HG03432 (cell line): ENCODE results near the gene ZSWIM8.
"Not testable (repeated sequence)": the region's sequence is repeated elsewhere in the genome, so short reads cannot be mapped to it uniquely, and the experiment has no call there.

ENCODE experiments used
- ATAC-seq: cut with Tn5 transposase; IDR thresholded peaks from one replicate; pipeline ENCODE4 v1.9.1; 2021; ENCODE audit warnings: mild to moderate bottlenecking, moderate library complexity; ENCODE audit not compliant: unreplicated experiment

The ZSWIM8 gene

GRCh38 chr10:73814276-73814895 lies 29.0 kb downstream of the ZSWIM8 start:
- ATAC-seq, result no peak

DNA sequence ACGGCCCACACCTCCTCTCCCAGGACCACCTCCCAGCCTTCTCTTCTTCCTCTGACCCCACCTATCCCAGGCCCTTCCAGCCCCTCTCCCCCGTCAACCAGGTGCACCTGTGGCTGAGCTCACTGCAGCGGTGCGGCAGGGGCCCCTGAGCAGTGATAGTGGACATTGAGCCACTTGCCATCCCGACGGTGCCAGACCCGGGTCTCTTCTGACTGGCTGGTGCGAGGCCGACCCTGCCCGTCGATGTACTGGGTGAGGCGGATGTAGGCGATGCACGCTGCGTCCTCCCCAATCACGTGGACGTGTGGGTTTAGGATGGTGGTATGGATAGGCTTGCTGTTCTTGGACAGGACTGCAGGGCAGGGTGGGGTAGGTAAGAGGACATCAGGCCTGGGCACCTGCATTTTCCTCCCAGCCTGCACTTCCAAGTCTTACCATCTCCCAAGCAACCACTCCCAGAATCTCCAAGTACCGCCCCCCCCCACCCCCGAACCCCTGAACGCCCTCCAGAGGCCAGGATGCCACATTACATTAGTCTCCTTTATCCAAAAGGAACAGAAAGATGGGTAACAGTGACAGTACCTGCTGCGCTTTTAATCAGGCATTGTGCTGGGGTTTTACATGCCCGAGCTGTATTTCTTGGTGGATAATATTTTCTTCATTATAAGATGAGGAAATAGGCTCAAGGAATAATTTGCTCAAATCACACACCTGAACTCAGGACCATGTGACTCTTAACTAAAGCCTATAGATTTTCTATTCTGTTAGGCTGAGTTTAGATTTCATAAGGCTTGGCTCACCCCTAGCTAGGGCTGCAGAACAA lies 29.7 kb downstream of the ZSWIM8 start:
- no peak for ATAC-seq

- no peak for ATAC-seq
Observed at GRCh38 chr10:73815719-73816030, 30.3 kb downstream of the ZSWIM8 start.

DNA sequence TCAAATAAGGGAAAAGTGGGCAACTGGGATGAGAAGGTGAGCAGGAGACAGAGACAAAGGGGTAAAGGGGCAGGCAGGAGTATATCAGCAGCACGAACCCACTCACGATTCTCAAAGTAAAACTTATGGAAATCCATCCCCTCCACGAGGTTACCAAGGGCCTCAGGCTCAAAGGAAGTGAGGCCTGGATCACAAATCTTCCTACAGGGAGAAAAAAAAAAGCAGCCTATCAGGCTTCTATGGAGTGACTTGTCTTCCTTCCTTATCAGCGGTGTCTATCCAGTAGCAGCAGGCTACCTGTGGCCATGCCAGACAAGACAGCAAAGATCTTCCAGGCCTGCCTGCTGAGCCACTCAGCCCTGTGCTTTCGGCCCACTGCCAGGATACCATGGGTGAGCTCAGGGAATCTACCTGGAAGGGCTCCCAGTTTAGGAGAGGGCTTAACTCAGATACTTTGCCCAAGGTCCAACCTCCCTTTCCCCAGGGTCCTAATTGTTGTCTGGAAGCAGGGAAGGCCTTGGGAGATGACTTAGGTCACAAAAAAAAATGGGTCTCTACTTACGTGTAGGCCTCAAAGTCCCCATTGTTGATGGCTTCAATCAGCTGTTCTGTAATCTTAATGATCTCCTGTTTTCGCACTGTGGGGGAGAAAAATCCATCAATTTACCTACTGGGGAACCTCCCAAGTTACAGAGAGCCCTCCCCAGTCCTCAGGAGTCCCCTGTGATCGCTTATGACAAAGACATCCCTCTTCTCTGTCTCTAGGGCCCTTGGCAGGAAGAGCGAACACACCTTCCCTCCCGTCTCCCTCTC lies 31.7 kb downstream of the ZSWIM8 start:
- no peak for ATAC-seq

DNA sequence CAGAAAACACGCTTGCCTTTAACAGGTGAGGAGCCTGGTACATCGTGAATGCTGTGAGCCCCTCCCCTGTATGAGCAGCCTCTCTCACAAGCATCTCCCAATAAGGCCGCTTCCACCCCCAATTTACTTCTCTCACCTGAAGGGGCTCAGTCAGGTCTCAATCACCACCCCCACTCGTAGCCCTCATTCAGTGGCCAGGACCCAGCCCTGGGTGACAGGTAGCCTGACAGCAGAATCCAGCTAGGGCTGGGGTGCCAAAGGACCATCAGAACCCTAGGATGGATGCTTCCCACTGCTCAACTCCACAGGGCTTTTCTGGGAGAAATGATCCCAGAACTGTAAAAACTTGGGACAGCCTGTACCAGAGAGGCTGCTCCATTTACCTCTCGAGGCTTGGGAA lies 32.4 kb downstream of the ZSWIM8 start:
- no peak for ATAC-seq

DNA sequence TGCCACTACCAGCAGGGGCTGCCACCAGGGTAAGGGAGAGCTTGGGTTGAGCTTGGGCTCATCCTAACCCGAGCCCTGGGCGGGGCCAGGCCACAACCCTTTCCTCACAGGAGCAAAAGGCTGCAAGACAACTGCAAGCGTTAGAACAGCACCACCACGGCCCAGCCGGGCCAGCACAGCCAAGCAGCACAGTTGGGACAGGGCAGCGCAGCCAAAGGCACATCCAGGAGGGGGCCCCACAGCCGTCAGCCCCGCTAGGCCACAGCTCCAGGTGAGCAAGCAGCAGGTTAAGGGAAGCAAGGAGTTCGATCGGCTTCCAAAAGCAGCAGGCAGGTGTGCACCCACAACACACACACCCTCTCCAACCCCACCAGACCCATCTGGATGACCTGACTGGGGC lies 33.0 kb downstream of the ZSWIM8 start:
- no peak for ATAC-seq

- no peak for ATAC-seq
Observed at GRCh38 chr10:73819081-73819480, 33.7 kb downstream of the ZSWIM8 start.

- ATAC-seq, result no peak
Observed at GRCh38 chr10:73819513-73820093, 34.2 kb downstream of the ZSWIM8 start.

DNA sequence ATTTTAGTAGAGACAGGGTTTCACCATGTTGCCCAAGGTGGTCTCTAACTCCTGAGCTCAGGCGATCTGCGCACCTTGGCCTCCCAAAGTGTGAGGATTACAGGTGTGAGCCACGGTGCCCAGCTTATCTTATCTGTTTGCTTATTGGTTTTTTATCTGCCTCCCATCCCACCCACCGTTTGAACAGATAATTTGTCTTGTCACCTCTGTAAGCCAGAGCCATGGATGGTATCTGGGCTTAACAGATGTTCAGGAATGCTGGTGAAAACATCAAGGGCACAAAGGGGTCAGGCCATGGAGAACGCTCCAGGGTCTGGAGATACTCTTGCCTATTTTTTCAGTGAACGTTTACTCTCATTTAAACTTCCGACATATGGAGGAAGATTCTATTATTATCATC lies 38.0 kb downstream of the ZSWIM8 start:
- ATAC-seq, result no peak

DNA sequence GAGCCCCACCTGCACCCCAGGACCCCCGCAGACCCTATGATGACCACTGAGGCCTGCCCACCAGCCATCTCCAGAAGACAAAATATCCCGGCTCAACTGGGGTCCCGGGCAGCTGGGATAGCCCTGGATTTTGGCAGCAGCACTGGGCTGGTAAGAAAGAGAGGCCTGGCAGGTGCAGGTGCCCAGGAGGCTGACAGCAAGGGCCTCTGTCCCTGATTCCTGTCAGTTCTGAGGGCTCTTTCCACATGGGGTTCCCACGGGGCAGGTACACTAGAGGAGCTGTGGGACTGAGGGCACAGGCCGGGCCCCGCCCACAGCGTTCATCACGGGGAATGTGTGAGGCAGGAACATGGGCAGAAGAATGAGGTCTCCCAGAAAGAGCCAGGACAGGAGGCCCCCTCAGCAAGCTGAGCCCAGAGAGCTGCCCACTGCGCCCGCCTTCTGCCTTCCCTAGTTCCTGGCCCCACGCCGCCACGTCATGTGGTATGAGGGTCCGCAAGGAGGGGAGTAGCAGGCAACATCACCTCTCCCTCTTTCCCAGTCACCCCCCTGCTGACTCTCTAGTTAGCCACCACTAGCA lies 38.8 kb downstream of the ZSWIM8 start:
- no peak for ATAC-seq

DNA sequence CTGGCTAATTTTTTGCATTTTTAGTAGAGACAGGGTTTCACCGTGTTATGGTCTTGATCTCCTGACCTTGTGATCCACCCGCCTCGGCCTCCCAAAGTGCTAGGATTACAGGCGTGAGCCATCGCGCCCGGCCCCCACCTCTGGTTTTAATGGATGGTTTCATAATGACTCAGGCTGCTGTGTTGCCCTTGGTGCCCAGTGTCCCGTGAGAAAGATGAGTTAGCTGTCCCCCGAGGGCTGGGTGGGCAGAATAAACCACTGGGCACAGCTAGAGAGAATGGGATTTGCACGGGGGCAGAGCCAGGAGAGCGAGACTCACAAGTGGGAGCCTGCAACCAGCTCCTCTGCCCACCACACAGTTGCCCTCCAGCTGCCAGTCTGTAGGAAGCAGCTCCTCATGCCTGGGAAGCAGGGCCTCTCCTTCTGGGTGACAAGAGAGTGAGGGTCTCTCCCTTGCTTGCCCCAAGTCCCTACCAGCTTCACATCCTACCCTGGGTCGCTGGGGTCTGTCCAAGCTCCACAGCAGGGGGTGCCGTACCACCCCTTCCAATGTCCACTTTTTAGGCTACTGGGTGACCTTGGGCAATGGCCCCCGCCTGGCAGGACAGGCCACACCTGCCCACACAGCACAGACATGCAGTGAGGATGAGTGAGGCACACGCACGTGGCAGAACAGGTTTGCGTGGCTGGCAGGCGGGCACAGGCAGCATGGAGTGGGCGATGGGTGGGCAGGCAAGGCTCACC lies 42.1 kb downstream of the ZSWIM8 start:
- ATAC-seq, result no peak

DNA sequence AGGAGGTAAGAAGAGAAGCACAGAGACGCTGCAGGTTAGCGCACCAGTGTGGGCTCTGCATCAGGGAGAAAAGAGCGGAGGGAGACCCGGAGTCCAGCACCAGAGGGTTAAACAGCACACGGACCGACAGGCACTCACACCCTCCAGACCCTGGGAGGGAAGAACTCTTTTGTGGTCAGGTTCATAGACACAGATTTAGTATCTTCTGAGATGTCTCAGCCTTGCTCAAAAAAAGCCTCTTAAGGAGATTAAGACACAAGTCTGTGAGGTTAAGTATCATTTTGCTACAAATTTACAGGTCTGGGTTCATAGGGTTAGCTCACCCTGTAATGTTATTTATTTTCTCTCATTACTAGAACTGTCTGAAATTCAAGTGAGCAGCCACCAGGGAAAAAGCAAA lies 42.8 kb downstream of the ZSWIM8 start:
- no peak for ATAC-seq

- ATAC-seq, result not testable (repeated sequence)
Observed at GRCh38 chr10:73829090-73829489, 43.7 kb downstream of the ZSWIM8 start.

- no peak for ATAC-seq
Observed at GRCh38 chr10:73836427-73836980, 51.1 kb downstream of the ZSWIM8 start.

GRCh38 chr10:73837072-73837471 lies 51.7 kb downstream of the ZSWIM8 start:
- no peak for ATAC-seq

DNA sequence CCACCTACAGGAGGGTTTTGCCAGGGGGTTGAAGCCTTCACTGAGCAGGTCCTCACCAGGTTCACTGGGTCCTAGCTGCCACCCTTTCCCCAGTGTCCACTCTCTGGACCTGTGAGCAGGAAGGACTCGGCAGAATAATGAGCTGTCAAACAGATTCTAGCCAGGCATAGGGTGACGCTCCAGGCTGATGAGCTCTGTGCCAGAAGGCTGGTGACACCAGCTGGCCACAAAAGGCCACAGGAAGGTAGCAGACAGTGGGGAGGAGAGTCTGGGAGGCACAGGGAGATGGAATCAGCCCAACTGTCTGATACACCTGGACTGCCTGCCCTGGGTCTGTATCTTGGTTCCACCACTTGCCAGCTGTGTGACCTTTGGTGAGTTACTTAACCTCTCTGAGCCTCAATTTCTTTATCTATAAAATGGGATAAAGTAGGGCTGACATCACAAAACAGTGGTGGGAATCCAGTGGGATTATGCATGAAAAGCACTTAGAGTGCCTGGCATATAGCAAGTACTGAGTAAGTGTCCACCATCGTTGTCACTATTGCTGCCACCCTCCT lies 52.7 kb downstream of the ZSWIM8 start:
- no peak for ATAC-seq

GRCh38 chr10:73838827-73839226 lies 53.4 kb downstream of the ZSWIM8 start:
- ATAC-seq, result no peak

DNA sequence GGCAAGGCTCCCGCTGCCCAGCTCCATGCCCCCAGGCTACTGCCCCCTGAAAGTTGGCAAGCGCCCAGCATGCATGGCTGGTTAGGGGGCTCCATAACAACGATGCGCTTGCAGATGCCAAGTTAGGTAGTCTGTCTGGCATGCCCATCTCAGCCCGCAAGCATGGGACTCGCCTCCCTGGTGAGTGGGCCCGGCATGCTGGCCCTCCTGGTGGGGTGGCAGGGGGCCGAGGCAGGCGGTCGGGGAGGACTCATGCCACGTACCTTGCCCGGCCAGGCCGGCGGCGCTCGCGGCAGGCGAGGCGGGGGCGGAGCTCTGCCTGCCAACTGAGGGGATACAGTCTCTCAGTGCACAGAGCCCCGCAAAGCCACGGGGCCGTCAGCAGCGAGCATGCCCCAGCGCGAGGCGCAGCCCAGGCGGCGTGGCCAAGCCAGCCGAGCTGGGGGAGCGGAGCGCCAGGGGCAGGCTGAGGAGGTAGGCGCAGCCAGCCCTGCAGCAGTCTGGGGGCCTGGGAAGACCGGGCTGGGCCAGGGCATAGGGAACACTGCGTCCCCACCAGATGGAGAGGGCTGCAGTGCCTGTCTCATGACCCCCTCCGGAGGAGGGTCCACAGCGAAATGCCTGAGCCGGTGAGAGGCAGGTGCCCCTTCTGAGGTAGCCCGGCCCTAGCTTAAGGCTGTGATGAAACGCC lies 54.0 kb downstream of the ZSWIM8 start:
- ATAC-seq, result no peak

DNA sequence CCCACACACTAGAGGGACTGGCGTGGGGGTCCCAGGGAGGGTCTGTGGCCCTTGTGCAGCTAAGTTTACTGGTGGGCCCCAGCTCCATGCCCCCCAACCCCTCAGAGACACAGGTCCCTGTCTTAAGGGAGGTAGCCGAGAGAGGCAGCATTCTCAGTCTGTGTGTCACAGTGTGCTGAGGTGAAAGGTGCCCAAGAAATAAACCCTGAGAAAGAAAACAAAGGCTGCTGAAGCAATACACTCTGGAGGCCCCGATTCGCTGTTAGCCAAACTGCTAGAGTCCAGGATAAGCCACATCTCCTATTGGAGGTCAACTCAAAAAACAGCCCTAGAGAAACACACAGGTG lies 54.6 kb downstream of the ZSWIM8 start:
- ATAC-seq, result no peak
